ENCODE data around the gene GAPDHS.

GAPDHS gene

GRCh38 chr19:35540356-35540927 lies 7.2 kb downstream of the GAPDHS start:
- DNase-seq, result no peak

GRCh38 chr19:35542209-35542608 lies 9.0 kb downstream of the GAPDHS start:
- DNase-seq, result no peak

- DNase-seq, result no peak
Observed at GRCh38 chr19:35543280-35544109, 10.2 kb downstream of the GAPDHS start.

- no peak for DNase-seq
Observed at GRCh38 chr19:35544110-35544802, 11.0 kb downstream of the GAPDHS start.

GRCh38 chr19:35545001-35545854 lies 12.0 kb downstream of the GAPDHS start, which contains the start of gene TMEM147:
Gene TMEM147, plus strand, starts transcription at chr19:35545626. Its CDS starts 114 bp downstream, at chr19:35545740.
- peak; percentile 82 to 93 for DNase-seq

GRCh38 chr19:35545855-35546381 lies 12.7 kb downstream of the GAPDHS start:
- peak; percentile 9 to 46 for DNase-seq

GRCh38 chr19:35546532-35546931 lies 13.3 kb downstream of the GAPDHS start:
- no peak for DNase-seq

- DNase-seq, result peak; percentile 57 to 72
Observed at GRCh38 chr19:35549174-35549788, 16.0 kb downstream of the GAPDHS start.

- no peak for DNase-seq
Observed at GRCh38 chr19:35549879-35550523, 16.7 kb downstream of the GAPDHS start.

- no peak for DNase-seq
Observed at GRCh38 chr19:35551091-35551810, 18.0 kb downstream of the GAPDHS start.

GRCh38 chr19:35552534-35553384 lies 19.5 kb downstream of the GAPDHS start:
- no peak for DNase-seq

- DNase-seq, result no peak
Observed at GRCh38 chr19:35553385-35554000, 20.2 kb downstream of the GAPDHS start.

GRCh38 chr19:35554076-35554475 lies 20.8 kb downstream of the GAPDHS start:
- DNase-seq, result no peak

- no peak for DNase-seq
Observed at GRCh38 chr19:35555301-35556005, 22.2 kb downstream of the GAPDHS start.

GRCh38 chr19:35556025-35556590 lies 22.9 kb downstream of the GAPDHS start:
- DNase-seq, result no peak

- DNase-seq, result no peak
Observed at GRCh38 chr19:35556846-35557538, 23.7 kb downstream of the GAPDHS start.

GRCh38 chr19:35557539-35558399 lies 24.5 kb downstream of the GAPDHS start:
- DNase-seq, result peak in 1 of 2 experiments; percentile 45

Data from NCI-H446 (cell line).